Thoracic aorta (tissue), 2 donors: Measurements from ENCODE around the gene LITAF. TPM values are rescaled to one million over a fixed set of nuclear protein-coding genes. Genes with fewer than 3 reads are reported as not detected.

ENCODE experiments used
- ATAC-seq: fragments of 150-250 bp; one replicate; pipeline ENCODE4 v1.8.0; 2017; ENCODE audit warnings: low read depth; ENCODE audit not compliant: insufficient number of reproducible peaks, low FRiP score
- DNase-seq: peaks from one replicate; pipeline ENCODE4 v3.0.0-alpha.2; 2020; ENCODE audit warnings: low spot score
- H3K27ac ChIP-seq, 2 donors: fragments of 200-600 bp; sonication (generic); 1 replicate in 1 of 2; 2 replicates in 1 of 2; pipeline ENCODE4 v1.5.1; 2016; ENCODE audit warnings: mild to moderate bottlenecking in 2 of 2, moderate library complexity in 2 of 2
- H3K27me3 ChIP-seq: fragments of 200-600 bp; sonication (generic); replicated peaks from 2 replicates; pipeline ENCODE4 v1.6.0; 2016; ENCODE audit warnings: mild to moderate bottlenecking; ENCODE audit not compliant: insufficient read depth
- H3K36me3 ChIP-seq: fragments of 200-600 bp; sonication (generic); one replicate; pipeline ENCODE4 v1.5.1; 2016
- H3K4me1 ChIP-seq, 2 donors: fragments of 200-600 bp; sonication (generic); 1 replicate in 1 of 2; 2 replicates in 1 of 2; pipeline versions ENCODE4 v1.5.1 to v1.6.0; 2016; ENCODE audit warnings: low read depth in 2 of 2, mild to moderate bottlenecking in 1 of 2; ENCODE audit not compliant: control insufficient read depth in 1 of 2
- H3K4me3 ChIP-seq: fragments of 200-600 bp; sonication (generic); 2 replicates; pipeline ENCODE4 v1.5.1; 2016; ENCODE audit warnings: mild to moderate bottlenecking
- H3K9me3 ChIP-seq: fragments of 200-600 bp; sonication (generic); 2 replicates; pipeline ENCODE4 v1.5.1; 2016
- CTCF ChIP-seq: fragments of 200-600 bp; sonication (generic); IDR thresholded peaks from one replicate; pipeline ENCODE4 v1.5.1; 2019; ENCODE audit warnings: antibody characterized with exemption
- total RNA-seq, 2 donors: library from RNA; depleted of rRNA; stranded (reverse); fragments of >200 nt; gene quantifications; one replicate each; pipeline versions ENCODE4 v1.1.0 to v1.2.3, GENCODE V29; 2016

The LITAF gene
- total RNA-seq, 2 donors from 2014 or later = 124 to 146 TPM

- Histone ChIP-seq H3K36me3 (peaks cover 76% of the 10 kb centered on the region), H3K4me1 (peaks cover 0 to 7% of the 10 kb centered on the region in 2 donors), H3K27me3 (no peaks in the 10 kb centered on the region), H3K27ac (no peak overlapping the region), H3K9me3 (no peaks in the 10 kb centered on the region), H3K4me3 (no peak overlapping the region)
- ATAC-seq = no peak
- DNase-seq = no peak
- no peak for TF ChIP-seq CTCF
Observed at GRCh38 chr16:11552440-11552839, 34.3 kb downstream of the LITAF start.

GRCh38 chr16:11551842-11552241, 34.9 kb downstream of the LITAF start:
- no peaks in the 10 kb centered on the region for H3K9me3 ChIP-seq
- no peak for TF ChIP-seq CTCF
- no peak overlapping the region for H3K27ac ChIP-seq
- peaks cover 79% of the 10 kb centered on the region for H3K36me3 ChIP-seq
- peaks cover 0 to 12% of the 10 kb centered on the region in 2 donors for H3K4me1 ChIP-seq
- H3K4me3 ChIP-seq = no peak overlapping the region
- DNase-seq = no peak
- no peak for ATAC-seq
- H3K27me3 ChIP-seq = no peaks in the 10 kb centered on the region

- Histone ChIP-seq H3K9me3 (no peaks in the 10 kb centered on the region), H3K36me3 (peaks cover 74% of the 10 kb centered on the region), H3K27me3 (no peaks in the 10 kb centered on the region), H3K4me3 (no peak overlapping the region), H3K4me1 (peaks cover 0 to 18% of the 10 kb centered on the region in 2 donors), H3K27ac (no peak overlapping the region)
- DNase-seq (no peak), ATAC-seq (no peak)
- TF ChIP-seq CTCF = no peak
Observed at GRCh38 chr16:11550791-11551498, 35.8 kb downstream of the LITAF start.

GRCh38 chr16:11547118-11547916, 39.4 kb downstream of the LITAF start:
- DNase-seq (no peak), ATAC-seq (no peak)
- H3K27ac ChIP-seq = peak overlapping the region; percentile 54
- H3K4me3 ChIP-seq = no peak overlapping the region
- no peak for TF ChIP-seq CTCF
- H3K36me3 ChIP-seq = peaks cover 43% of the 10 kb centered on the region
- H3K27me3 ChIP-seq = no peaks in the 10 kb centered on the region
- H3K9me3 ChIP-seq = no peaks in the 10 kb centered on the region
- peaks cover 0 to 13% of the 10 kb centered on the region in 2 donors for H3K4me1 ChIP-seq

- no peak for TF ChIP-seq CTCF
- Histone ChIP-seq H3K36me3 (peaks cover 36% of the 10 kb centered on the region), H3K4me3 (no peak overlapping the region), H3K9me3 (no peaks in the 10 kb centered on the region), H3K27me3 (no peaks in the 10 kb centered on the region), H3K27ac (peak overlapping the region; percentile 54), H3K4me1 (peaks cover 0 to 13% of the 10 kb centered on the region in 2 donors)
- DNase-seq (no peak), ATAC-seq (no peak)
Observed at GRCh38 chr16:11546608-11547061, 40.1 kb downstream of the LITAF start.
